Skeletal muscle satellite cell (primary cell): ENCODE measurements around the gene TMEM81.

ENCODE experiments used
- H3K27me3 ChIP-seq: 2 replicates; pipeline ENCODE4 v1.7.0; 2013; ENCODE audit warnings: low read length; ENCODE audit not compliant: control insufficient read depth, insufficient read depth
- H3K36me3 ChIP-seq: 2 replicates; pipeline ENCODE4 v1.7.0; 2013; ENCODE audit warnings: mild to moderate bottlenecking, control low read depth, low read length; ENCODE audit not compliant: insufficient read depth
- H3K4me1 ChIP-seq: 2 replicates; pipeline ENCODE4 v1.7.0; 2013; ENCODE audit warnings: low read length; ENCODE audit not compliant: control insufficient read depth, insufficient read depth
- H3K4me2 ChIP-seq: 2 replicates; pipeline ENCODE4 v1.7.0; 2013; ENCODE audit warnings: mild to moderate bottlenecking, low read length
- H3K4me3 ChIP-seq: 2 replicates; pipeline ENCODE4 v1.7.0; 2013; ENCODE audit warnings: low read length
- H3K9ac ChIP-seq: 2 replicates; pipeline ENCODE4 v1.7.0; 2013; ENCODE audit warnings: mild to moderate bottlenecking, low read depth, low read length, moderate library complexity
- H3K9me3 ChIP-seq: replicated peaks from 2 replicates; pipeline ENCODE4 v1.7.0; 2013; ENCODE audit warnings: mild to moderate bottlenecking, control low read depth, low read length

Gene TMEM81

GRCh38 chr1:205043866-205044265, 40.4 kb downstream of the TMEM81 start:
- no peak overlapping the region for H3K9ac ChIP-seq
- no peaks in the 10 kb centered on the region for H3K9me3 ChIP-seq
- peaks cover 97% of the 10 kb centered on the region for H3K27me3 ChIP-seq
- H3K4me2 ChIP-seq: no peak overlapping the region
- no peak overlapping the region for H3K4me3 ChIP-seq
- no peaks in the 10 kb centered on the region for H3K36me3 ChIP-seq
- H3K4me1 ChIP-seq: no peaks in the 10 kb centered on the region

- Histone ChIP-seq H3K9ac (no peak within 1 kb of the TSS), H3K4me2 (no peak within 1 kb of the TSS), H3K4me1 (no peaks in the 10 kb centered on the region), H3K4me3 (no peak within 1 kb of the TSS), H3K27me3 (peaks cover 96% of the 10 kb centered on the region), H3K36me3 (no peaks in the 10 kb centered on the region), H3K9me3 (no peaks in the 10 kb centered on the region)
Measured at GRCh38 chr1:205042911-205043806, 41.1 kb downstream of the TMEM81 start, which contains the start of gene CNTN2. CNTN2 (plus strand) TSS chr1:205043212; CDS start chr1:205053186, 9,974 bp downstream.

- Histone ChIP-seq H3K9ac (no peak overlapping the region), H3K27me3 (peaks cover 96% of the 10 kb centered on the region), H3K9me3 (no peaks in the 10 kb centered on the region), H3K36me3 (no peaks in the 10 kb centered on the region), H3K4me1 (no peaks in the 10 kb centered on the region), H3K4me3 (no peak overlapping the region), H3K4me2 (no peak overlapping the region)
Measured at GRCh38 chr1:205041998-205042910, 42.0 kb downstream of the TMEM81 start.

- Histone ChIP-seq H3K4me2 (no peak overlapping the region), H3K36me3 (no peaks in the 10 kb centered on the region), H3K4me3 (no peak overlapping the region), H3K9me3 (no peaks in the 10 kb centered on the region), H3K27me3 (peaks cover 95% of the 10 kb centered on the region), H3K4me1 (no peaks in the 10 kb centered on the region), H3K9ac (no peak overlapping the region)
Measured at GRCh38 chr1:205041001-205041715, 43.1 kb downstream of the TMEM81 start.

DNA sequence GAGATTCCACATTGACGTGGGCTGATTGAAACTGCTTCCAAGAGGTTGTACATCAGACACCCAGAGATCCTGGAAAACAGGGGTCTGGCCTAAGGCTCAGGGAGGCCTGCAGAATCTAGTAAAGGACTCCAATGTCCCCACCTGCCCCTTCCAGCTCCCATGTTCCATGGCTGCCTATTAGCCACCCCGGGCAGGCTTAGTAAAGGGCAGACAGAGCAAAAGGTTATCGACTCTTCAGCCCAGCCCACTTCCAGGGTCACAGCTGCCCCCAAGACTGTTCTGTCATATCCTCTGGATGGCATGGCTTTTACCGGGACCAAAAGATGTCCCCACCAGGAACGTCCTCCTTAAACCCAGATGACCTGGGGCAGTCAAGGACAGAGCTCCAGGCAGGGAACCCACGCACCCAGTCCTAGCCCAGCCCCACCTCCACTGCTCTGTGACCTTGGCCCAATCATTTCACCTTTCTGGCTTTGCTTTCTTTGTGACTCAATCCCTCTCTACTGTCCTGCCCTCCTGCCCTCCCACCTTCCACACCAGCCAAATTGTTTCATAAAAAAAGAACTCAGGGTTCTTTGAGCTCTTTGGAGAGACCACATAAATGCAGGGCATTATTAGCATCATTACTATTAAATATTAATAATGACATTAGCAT, 46.0 kb downstream of the TMEM81 start:
- Histone ChIP-seq H3K4me1 (no peaks in the 10 kb centered on the region), H3K36me3 (no peaks in the 10 kb centered on the region), H3K9ac (no peak overlapping the region), H3K4me3 (no peak overlapping the region), H3K9me3 (no peaks in the 10 kb centered on the region), H3K4me2 (no peak overlapping the region), H3K27me3 (peaks cover 84% of the 10 kb centered on the region)

DNA sequence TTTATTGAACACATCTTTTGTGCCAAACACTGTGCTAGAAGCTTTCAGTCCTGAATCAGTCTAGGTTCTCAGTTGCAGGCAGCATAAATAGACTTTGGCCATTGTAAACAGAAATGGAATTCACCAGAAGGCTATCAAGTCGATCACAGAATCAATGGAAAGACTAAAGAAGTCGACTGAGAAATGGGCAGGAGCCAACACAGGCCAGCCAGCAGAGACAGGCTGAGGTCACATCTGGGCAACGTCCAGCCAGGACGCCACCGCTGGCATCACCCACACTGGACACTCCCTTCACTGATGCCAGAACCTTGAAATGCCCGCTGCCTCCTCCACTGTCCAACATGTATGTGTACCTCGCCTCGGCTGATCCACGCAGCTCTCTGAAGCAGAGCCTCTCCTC, 46.7 kb downstream of the TMEM81 start:
- Histone ChIP-seq H3K27me3 (peaks cover 85% of the 10 kb centered on the region), H3K9ac (no peak overlapping the region), H3K9me3 (no peaks in the 10 kb centered on the region), H3K4me1 (no peaks in the 10 kb centered on the region), H3K4me3 (no peak overlapping the region), H3K4me2 (no peak overlapping the region), H3K36me3 (no peaks in the 10 kb centered on the region)
